H1 (cell line): ENCODE data around the gene GLOD4. TPM values are rescaled to one million over a fixed set of nuclear protein-coding genes. Genes with fewer than 3 reads are reported as not detected.

ENCODE experiments used
- CTCF ChIA-PET: fragments of 300-600 bp; sonication (Branson Sonifier 250); formaldehyde crosslinking; loops from one replicate; lab custom pipeline; 2021; ENCODE audit not compliant: partially characterized antibody; lab: Charles Lee
- POLR2A ChIA-PET: fragments of 300-600 bp; sonication (Branson Sonifier 250); formaldehyde crosslinking; loops from one replicate; lab custom pipeline; 2021; ENCODE audit warnings: inconsistent platforms; ENCODE audit not compliant: partially characterized antibody; lab: Charles Lee
- DNase-seq, 2 experiments: peaks; one replicate each; pipeline versions ENCODE4 v3.0.0 to v3.0.0-alpha.2; 2010 to 2022; ENCODE audit warnings: low spot score in 2 of 2, low read depth in 1 of 2, mixed read lengths in 1 of 2
- FAIRE-seq: peaks from 2 replicates; lab custom pipeline; 2011; peaks lifted over from hg19 to GRCh38; lab: Jason Lieb, UNC
- H2AFZ ChIP-seq: 2 replicates; pipeline ENCODE4 v1.8.1; 2012; ENCODE audit warnings: low read length, inconsistent platforms
- H2AK5ac ChIP-seq: 2 replicates; pipeline ENCODE4 v1.6.1; 2013; ENCODE audit warnings: low read depth, low read length
- H2BK120ac ChIP-seq: replicated peaks from 2 replicates; pipeline ENCODE3; 2013; ENCODE audit warnings: low read depth, low read length, inconsistent platforms
- H2BK12ac ChIP-seq: 2 replicates; pipeline ENCODE4 v1.6.1; 2013; ENCODE audit warnings: low read depth, low read length
- H2BK15ac ChIP-seq: 2 replicates; pipeline ENCODE4 v1.6.1; 2013; ENCODE audit warnings: low read length
- H2BK20ac ChIP-seq: 2 replicates; pipeline ENCODE4 v1.6.1; 2013; ENCODE audit warnings: low read length
- H2BK5ac ChIP-seq: 2 replicates; pipeline ENCODE4 v1.6.1; 2013; ENCODE audit warnings: low read depth, low read length
- H3K14ac ChIP-seq: 2 replicates; pipeline ENCODE4 v1.6.1; 2013; ENCODE audit warnings: inconsistent platforms; ENCODE audit not compliant: insufficient read length
- H3K18ac ChIP-seq: 2 replicates; pipeline ENCODE4 v1.6.1; 2013; ENCODE audit warnings: low read length; ENCODE audit errors: extremely low read depth
- H3K23ac ChIP-seq: 2 replicates; pipeline ENCODE4 v1.6.1; 2013; ENCODE audit warnings: inconsistent platforms; ENCODE audit not compliant: insufficient read length
- H3K23me2 ChIP-seq: 2 replicates; pipeline ENCODE4 v1.6.1; 2013; ENCODE audit warnings: low read depth, low read length
- H3K27ac ChIP-seq: 2 replicates; pipeline ENCODE4 v1.6.1; 2011; ENCODE audit warnings: low read depth, low read length, inconsistent platforms
- H3K27me3 ChIP-seq, 4 experiments: replicated peaks in 1 of 4; 1 replicate in 1 of 4; 2 replicates in 3 of 4; pipeline versions ENCODE4 v1.6.1 to v1.8.1; 2011 to 2013; ENCODE audit warnings: low read length in 3 of 4, mild to moderate bottlenecking in 3 of 4, inconsistent platforms in 2 of 4, mixed read lengths in 2 of 4, moderate library complexity in 1 of 4; ENCODE audit not compliant: control insufficient read depth in 3 of 4, insufficient read depth in 3 of 4; ENCODE audit errors: extremely low read depth in 1 of 4
- H3K36me3 ChIP-seq, 4 experiments: 2 replicates each; pipeline versions ENCODE4 v1.6.1 to v1.8.1; 2011 to 2013; ENCODE audit warnings: mild to moderate bottlenecking in 4 of 4, low read length in 3 of 4, moderate library complexity in 2 of 4, control low read depth in 1 of 4, inconsistent platforms in 1 of 4; ENCODE audit not compliant: insufficient read depth in 4 of 4, control insufficient read depth in 2 of 4
- H3K4ac ChIP-seq: replicated peaks from 2 replicates; pipeline ENCODE3; 2013; ENCODE audit warnings: low read length, low read depth, mixed read lengths, inconsistent platforms; ENCODE audit not compliant: insufficient read length
- H3K4me1 ChIP-seq, 4 experiments: replicated peaks in 1 of 4; 1 replicate in 1 of 4; 2 replicates in 3 of 4; pipeline versions ENCODE4 v1.6.1 to v1.8.1; 2011 to 2013; ENCODE audit warnings: low read length in 3 of 4, inconsistent platforms in 2 of 4, mixed read lengths in 1 of 4; ENCODE audit not compliant: insufficient read depth in 4 of 4, control insufficient read depth in 3 of 4
- H3K4me2 ChIP-seq, 2 experiments: 2 replicates each; pipeline versions ENCODE4 v1.6.1 to v1.8.1; 2011 to 2013; ENCODE audit warnings: low read depth in 2 of 2, low read length in 2 of 2, control low read depth in 1 of 2, inconsistent platforms in 1 of 2, mild to moderate bottlenecking in 1 of 2; ENCODE audit not compliant: insufficient read depth in 1 of 2
- H3K4me3 ChIP-seq, 4 experiments: fragments of 200-600, 300-600 bp in 1 of 4; sonication (generic), shearing (Covaris generic), sonication (Bioruptor Twin) in 1 of 4; 2 replicates each; pipeline versions ENCODE4 v1.5.1 to v1.8.1; 2011 to 2016; ENCODE audit warnings: low read length in 4 of 4, low read depth in 3 of 4, control low read depth in 2 of 4, inconsistent platforms in 2 of 4, mild to moderate bottlenecking in 2 of 4, mixed read lengths in 1 of 4, moderate library complexity in 1 of 4; ENCODE audit not compliant: insufficient read depth in 2 of 4; ENCODE audit errors: extremely low read depth in 1 of 4
- H3K56ac ChIP-seq: replicated peaks from 2 replicates; pipeline ENCODE3; 2013; ENCODE audit warnings: low read depth, mild to moderate bottlenecking, mixed read lengths, low read length, inconsistent platforms; ENCODE audit not compliant: insufficient read length
- H3K79me1 ChIP-seq: 2 replicates; pipeline ENCODE4 v1.6.1; 2013; ENCODE audit warnings: low read depth, low read length, control low read depth
- H3K79me2 ChIP-seq, 2 experiments: 2 replicates each; pipeline versions ENCODE4 v1.6.1 to v1.8.1; 2012 to 2013; ENCODE audit warnings: low read length in 2 of 2, mild to moderate bottlenecking in 2 of 2, inconsistent platforms in 1 of 2; ENCODE audit not compliant: insufficient read depth in 2 of 2, control insufficient read depth in 1 of 2
- H3K9ac ChIP-seq, 4 experiments: replicated peaks in 1 of 4; 1 replicate in 1 of 4; 2 replicates in 3 of 4; pipeline versions ENCODE4 v1.6.1 to v1.8.1; 2011 to 2013; ENCODE audit warnings: low read depth in 3 of 4, low read length in 3 of 4, control low read depth in 2 of 4, mild to moderate bottlenecking in 2 of 4, moderate library complexity in 2 of 4, inconsistent platforms in 1 of 4; ENCODE audit errors: extremely low read depth in 1 of 4
- H3K9me3 ChIP-seq, 2 experiments: 2 replicates each; pipeline versions ENCODE4 v1.6.1 to v1.8.1; 2012 to 2013; ENCODE audit warnings: mild to moderate bottlenecking in 2 of 2, moderate library complexity in 2 of 2, control low read depth in 1 of 2, inconsistent platforms in 1 of 2, low read depth in 1 of 2, low read length in 1 of 2, mixed read lengths in 1 of 2; ENCODE audit not compliant: insufficient read depth in 2 of 2
- H4K20me1 ChIP-seq, 2 experiments: replicated peaks in 1 of 2; 2 replicates each; pipeline versions ENCODE3 to v1.8.1; 2011 to 2013; ENCODE audit warnings: inconsistent platforms in 2 of 2, low read length in 2 of 2, mild to moderate bottlenecking in 1 of 2; ENCODE audit not compliant: insufficient read depth in 2 of 2, control insufficient read depth in 1 of 2
- H4K5ac ChIP-seq: 2 replicates; pipeline ENCODE4 v1.6.1; 2013; ENCODE audit warnings: low read length, low read depth, mixed read lengths, inconsistent platforms; ENCODE audit not compliant: insufficient read length
- H4K8ac ChIP-seq: 2 replicates; pipeline ENCODE4 v1.8.0; 2013; ENCODE audit warnings: mild to moderate bottlenecking, moderate library complexity, low read length, inconsistent platforms; ENCODE audit not compliant: insufficient read depth; ENCODE audit errors: extremely low read depth
- H4K91ac ChIP-seq: replicated peaks from 2 replicates; pipeline ENCODE3; 2013; ENCODE audit warnings: low read length, mixed read lengths, inconsistent platforms; ENCODE audit not compliant: insufficient read length
- ASH2L ChIP-seq: fragments of 200-600, 300-600 bp; sonication (generic); IDR thresholded peaks from one replicate; pipeline ENCODE4 v1.7.1; 2017; ENCODE audit warnings: low read length
- EGR1 ChIP-seq: IDR thresholded peaks from 2 replicates; pipeline ENCODE4 v1.6.1; 2011; ENCODE audit warnings: low read depth, low read length, borderline replicate concordance
- MAFK ChIP-seq: IDR thresholded peaks from 2 replicates; pipeline ENCODE4 v1.6.1; 2012; ENCODE audit warnings: low read depth, mild to moderate bottlenecking, improper control_type of control experiment, low read length
- NRF1 ChIP-seq: IDR thresholded peaks from 2 replicates; pipeline ENCODE4 v1.6.1; 2011; ENCODE audit warnings: mild to moderate bottlenecking, low read depth, low read length, improper control_type of control experiment
- RAD21 ChIP-seq, 2 experiments: IDR thresholded peaks in 1 of 2; conservative IDR thresholded peaks in 1 of 2; 2 replicates each; pipeline ENCODE4 v1.6.1; 2011; ENCODE audit warnings: low read depth in 2 of 2, low read length in 2 of 2, improper control_type of control experiment in 1 of 2, inconsistent platforms in 1 of 2, mild to moderate bottlenecking in 1 of 2, moderate library complexity in 1 of 2
- SAP30 ChIP-seq: fragments of 300-600 bp; sonication (generic); IDR thresholded peaks from 2 replicates; pipeline ENCODE4 v1.7.1; 2012; ENCODE audit warnings: low read length, moderate library complexity, mild to moderate bottlenecking, inconsistent platforms; ENCODE audit not compliant: insufficient read depth, insufficient replicate concordance
- SP4 ChIP-seq: IDR thresholded peaks from 2 replicates; pipeline ENCODE4 v1.6.1; 2012; ENCODE audit warnings: low read length, inconsistent platforms
- SUZ12 ChIP-seq: fragments of 200-600 bp; sonication (generic); IDR thresholded peaks from 2 replicates; pipeline ENCODE4 v1.6.1; 2012; ENCODE audit warnings: mild to moderate bottlenecking, inconsistent platforms, low read length, moderate library complexity, mixed read lengths
- TAF7 ChIP-seq: optimal IDR thresholded peaks from 2 replicates; pipeline ENCODE3; 2011; ENCODE audit warnings: low read depth, mild to moderate bottlenecking, inconsistent platforms, low read length, moderate library complexity, borderline replicate concordance
- WGBS, 2 experiments: shearing (Covaris generic) in 1 of 2; methylation state at CpG; one replicate each; pipeline versions ENCODE4 v1.1.6 to v1.1.7; 2013 to 2015; ENCODE audit warnings: low lambda C conversion rate in 2 of 2, mixed read lengths in 2 of 2, inconsistent platforms in 1 of 2, low coverage in 1 of 2, missing lambda C conversion rate in 1 of 2; ENCODE audit not compliant: insufficient replicate concordance in 2 of 2, insufficient coverage in 1 of 2, insufficient read length in 1 of 2; ENCODE audit errors: extremely low coverage in 1 of 2, missing lambda C conversion rate in 1 of 2; 5-methylcytosine and 5-hydroxymethylcytosine counted together
- polyA plus RNA-seq, 7 experiments: library from polyadenylated mRNA; depleted of rRNA in 3 of 7; stranded (reverse) in 5 of 7; unstranded in 2 of 7; fragments of >200 nt in 5 of 7; fragments of 200-250 nt in 2 of 7; gene quantifications; 1 replicate in 5 of 7; 2 replicates in 1 of 7; 4 replicates in 1 of 7; pipeline versions ENCODE4 v1.2.1 to v1.2.3, GENCODE V29; 2011 to 2013; ENCODE audit warnings: missing spikeins in 2 of 7, mixed read lengths in 2 of 7
- total RNA-seq: library from RNA; stranded (reverse); fragmentation: NEBNext Ultra II Directional; extraction: Animal tissue kit (Norgen Biotek cat#: 25700); gene quantifications from 2 replicates; pipeline ENCODE4 v1.2.1, GENCODE V29; 2021
- TF ChIP-seq, protein P1 (sequence below): IDR thresholded peaks from 2 replicates; pipeline ENCODE4 v1.6.1; 2011; ENCODE audit warnings: low read length, improper control_type of control experiment

GLOD4 gene
- total and polyA plus RNA-seq, 2 of the 8 experiments (the other 6 are each of a cell fraction or from before 2014, with no cell fraction given), result 36.8 to 81.3 TPM

DNA sequence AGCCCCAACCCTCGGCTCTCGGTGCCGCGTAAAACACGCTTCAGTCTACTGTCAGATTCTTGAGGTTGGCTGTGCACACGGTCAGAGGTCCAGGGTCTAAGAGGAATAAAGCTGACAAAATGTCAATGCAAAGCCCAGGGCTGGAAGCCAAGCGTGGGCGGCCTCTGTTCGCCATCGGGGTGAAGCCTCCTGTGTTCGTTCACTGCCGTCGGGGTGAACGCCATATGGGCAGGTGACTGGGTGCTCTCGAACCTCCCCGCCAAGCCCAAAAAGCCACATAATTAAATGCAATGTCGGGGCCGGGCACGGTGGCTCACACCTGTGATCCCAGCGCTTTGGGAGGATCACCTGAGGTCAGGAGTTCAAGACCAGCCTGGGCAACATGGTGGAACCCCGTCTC, 44.7 kb upstream of the GLOD4 start:
- CTCF ChIA-PET, result interaction anchor here (1.3 kb wide), 1 partner anchor 31 kb away, joined by 4 read pairs; no protein-coding TSS in a partner anchor
- Histone ChIP-seq H2BK12ac (no peak overlapping the region), H3K23me2 (no peaks in the 10 kb centered on the region), H3K9ac (no peak overlapping the region), H2BK5ac (no peak overlapping the region), H3K14ac (no peak overlapping the region), H3K79me1 (0 out of 2 replicates have a peak, but pooled peaks cover 2% of the 10 kb centered on the region), H2BK120ac (no peak overlapping the region), H4K5ac (no peak overlapping the region), H2BK15ac (no peak overlapping the region), H4K20me1 (peaks cover 2% of the 10 kb centered on the region in 2 experiments), H3K4me1 (no peaks in the 10 kb centered on the region; a peak in 1 of 7 replicates), H3K4ac (no peak overlapping the region), H4K91ac (no peak overlapping the region), H3K36me3 (peaks cover 5 to 10% (median 7%) of the 10 kb centered on the region in 4 experiments; a peak in 6 of 8 replicates), H2AFZ (no peak overlapping the region), H3K18ac (no peak overlapping the region), H3K56ac (no peak overlapping the region), H3K27ac (no peak overlapping the region; the same call in 1 of the 2 replicates), H3K79me2 (peaks cover 0 to 9% of the 10 kb centered on the region in 2 experiments; a peak in 1 of 4 replicates), H2BK20ac (no peak overlapping the region), H3K4me3 (no peak overlapping the region), H3K4me2 (no peak overlapping the region), H3K9me3 (no peaks in the 10 kb centered on the region), H2AK5ac (no peak overlapping the region), H4K8ac (no peak overlapping the region; the same call in 1 of the 2 replicates), H3K27me3 (no peaks in the 10 kb centered on the region), H3K23ac (no peak overlapping the region)
- WGBS, 2 experiments, result 94% methylated on average over 21 of the region's 21 CpGs; no CpG with 5 or more reads in 1 of the 2 experiments
- TF ChIP-seq EGR1 (no peak), SAP30 (no peak), MAFK (no peak), TAF7 (no peak), ASH2L (no peak), RAD21 (IDR thresholded peaks at IDR 0.05 in 1 of 2, conservative IDR thresholded peaks at IDR 0.05 in 1 of 2; ENCODE audit: low read depth in 2 of 2, low read length in 2 of 2) (no peak), NRF1 (no peak), SUZ12 (no peak), SP4 (no peak)
- TF ChIP-seq, protein P1, sequence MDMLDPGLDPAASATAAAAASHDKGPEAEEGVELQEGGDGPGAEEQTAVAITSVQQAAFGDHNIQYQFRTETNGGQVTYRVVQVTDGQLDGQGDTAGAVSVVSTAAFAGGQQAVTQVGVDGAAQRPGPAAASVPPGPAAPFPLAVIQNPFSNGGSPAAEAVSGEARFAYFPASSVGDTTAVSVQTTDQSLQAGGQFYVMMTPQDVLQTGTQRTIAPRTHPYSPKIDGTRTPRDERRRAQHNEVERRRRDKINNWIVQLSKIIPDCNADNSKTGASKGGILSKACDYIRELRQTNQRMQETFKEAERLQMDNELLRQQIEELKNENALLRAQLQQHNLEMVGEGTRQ, result no peak
- POLR2A ChIA-PET, result interaction anchor here (0.6 kb wide), 1 partner anchor 68 kb away, joined by 4 read pairs; no protein-coding TSS in a partner anchor
- no peak for FAIRE-seq
- no peak for DNase-seq
